Measurements from ENCODE around the gene RAVER1. TPM values are rescaled to one million over a fixed set of nuclear protein-coding genes. Genes with fewer than 3 reads are reported as not detected.

RAVER1 gene
- total and polyA plus RNA-seq, 2 experiments from 2014 or later = 56.2 to 71.2 TPM

GRCh38 chr19:10325732-10326131, 7.6 kb downstream of the RAVER1 start:
- TF ChIP-seq CTCF (IDR thresholded peaks at IDR 0.05; ENCODE audit: low read depth, low read length) = no peak
- H3K27ac ChIP-seq = no peak overlapping the region
- H3K36me3 ChIP-seq = peaks cover 65% of the 10 kb centered on the region
- H3K27me3 ChIP-seq = no peaks in the 10 kb centered on the region
- H3K4me3 ChIP-seq = no peak overlapping the region
- no peaks in the 10 kb centered on the region for H3K4me1 ChIP-seq (ENCODE audit: low read depth)
- no peaks in the 10 kb centered on the region for H3K9me3 ChIP-seq (ENCODE audit: low read depth)
- no peak for DNase-seq (ENCODE audit: low read depth in 1 of 2, low spot score in 1 of 2)

GRCh38 chr19:10321874-10322835, 11.2 kb downstream of the RAVER1 start:
- Histone ChIP-seq H3K27me3 (no peaks in the 10 kb centered on the region), H3K4me3 (no peak overlapping the region), H3K27ac (no peak overlapping the region), H3K4me1 (ENCODE audit: low read depth) (no peaks in the 10 kb centered on the region), H3K36me3 (peaks cover 61% of the 10 kb centered on the region), H3K9me3 (ENCODE audit: low read depth) (no peaks in the 10 kb centered on the region)
- no peak for DNase-seq (ENCODE audit: low read depth in 1 of 2, low spot score in 1 of 2)
- TF ChIP-seq CTCF (IDR thresholded peaks at IDR 0.05; ENCODE audit: low read depth, low read length) = no peak

- no peaks in the 10 kb centered on the region for H3K27me3 ChIP-seq
- DNase-seq (ENCODE audit: low read depth in 1 of 2, low spot score in 1 of 2) = no peak
- TF ChIP-seq CTCF (IDR thresholded peaks at IDR 0.05; ENCODE audit: low read depth, low read length) = no peak
- peaks cover 61% of the 10 kb centered on the region for H3K36me3 ChIP-seq
- H3K27ac ChIP-seq = no peak overlapping the region
- peaks cover under 1% of the 10 kb centered on the region for H3K4me1 ChIP-seq (ENCODE audit: low read depth)
- no peaks in the 10 kb centered on the region for H3K9me3 ChIP-seq (ENCODE audit: low read depth)
- no peak overlapping the region for H3K4me3 ChIP-seq
These were observed 11.9 kb downstream of the RAVER1 start for GRCh38 chr19:10321417-10321797.

- no peak overlapping the region for H3K27ac ChIP-seq
- no peak for TF ChIP-seq CTCF (IDR thresholded peaks at IDR 0.05; ENCODE audit: low read depth, low read length)
- no peak for DNase-seq (ENCODE audit: low read depth in 1 of 2, low spot score in 1 of 2)
These were observed 12.5 kb downstream of the RAVER1 start for GRCh38 chr19:10320602-10321416.

GRCh38 chr19:10318807-10319682, 14.3 kb downstream of the RAVER1 start:
- Histone ChIP-seq H3K36me3 (peaks cover 48% of the 10 kb centered on the region), H3K27ac (no peak overlapping the region)
- TF ChIP-seq CTCF (IDR thresholded peaks at IDR 0.05; ENCODE audit: low read depth, low read length) = no peak

More at GRCh38 chr19:10320602-10321416, 12.5 kb downstream of the RAVER1 start:
- Histone ChIP-seq H3K27me3 (no peaks in the 10 kb centered on the region), H3K4me1 (ENCODE audit: low read depth) (peaks cover 6% of the 10 kb centered on the region), H3K9me3 (ENCODE audit: low read depth) (no peaks in the 10 kb centered on the region), H3K4me3 (no peak overlapping the region), H3K36me3 (peaks cover 58% of the 10 kb centered on the region)

More at GRCh38 chr19:10318807-10319682, 14.3 kb downstream of the RAVER1 start:
- H3K27me3 ChIP-seq = no peaks in the 10 kb centered on the region
- peaks cover 11% of the 10 kb centered on the region for H3K4me1 ChIP-seq (ENCODE audit: low read depth)
- DNase-seq (ENCODE audit: low read depth in 1 of 2, low spot score in 1 of 2) = no peak
- H3K4me3 ChIP-seq = no peak overlapping the region
- H3K9me3 ChIP-seq (ENCODE audit: low read depth) = no peaks in the 10 kb centered on the region

Measured in cardiac muscle cell (in vitro differentiated cells and primary cell).